ENCODE data around the gene SCAMP4.
A peak's percentile ranks its signal among the peaks of the same experiment; 100 is the strongest.

The SCAMP4 gene, protein sequence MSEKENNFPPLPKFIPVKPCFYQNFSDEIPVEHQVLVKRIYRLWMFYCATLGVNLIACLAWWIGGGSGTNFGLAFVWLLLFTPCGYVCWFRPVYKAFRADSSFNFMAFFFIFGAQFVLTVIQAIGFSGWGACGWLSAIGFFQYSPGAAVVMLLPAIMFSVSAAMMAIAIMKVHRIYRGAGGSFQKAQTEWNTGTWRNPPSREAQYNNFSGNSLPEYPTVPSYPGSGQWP

DNA sequence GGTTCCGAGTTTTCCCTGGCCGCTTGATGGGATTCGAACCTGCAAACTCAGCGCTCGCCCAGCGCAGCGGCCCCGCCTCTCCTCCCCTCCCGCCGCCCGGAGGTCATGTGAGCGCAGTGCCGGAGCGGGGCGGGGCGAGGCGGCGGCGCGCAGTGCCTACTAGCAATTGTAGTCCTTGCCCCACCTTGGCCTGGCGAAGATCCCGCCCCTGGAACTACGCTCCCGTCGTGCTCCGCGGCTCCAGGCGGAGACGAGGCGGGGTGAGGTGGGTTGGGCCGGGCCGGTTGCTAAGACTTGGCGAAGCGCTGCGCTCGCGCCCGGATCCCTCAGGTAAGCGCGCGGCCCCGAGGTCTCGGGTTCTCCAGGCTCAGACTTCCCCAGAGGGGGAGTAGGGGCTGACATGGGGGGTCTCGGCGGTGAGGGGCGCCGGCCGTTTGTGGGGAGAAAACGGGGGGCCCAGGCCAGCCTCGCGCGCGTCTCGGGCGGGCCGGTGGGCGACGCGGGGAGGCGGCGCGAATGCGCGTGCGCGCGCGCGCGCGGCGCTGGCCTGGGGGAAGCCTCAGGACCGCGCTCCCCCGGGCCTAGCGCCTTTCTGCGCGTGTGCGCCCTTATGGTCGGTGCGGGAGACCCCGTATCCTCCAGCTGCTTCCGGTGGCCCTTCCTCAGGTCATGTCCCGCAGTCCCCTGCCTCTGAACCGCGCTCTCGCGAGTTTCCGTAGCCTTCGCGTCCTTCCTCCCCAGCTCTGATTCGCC is at the start of gene SCAMP4, which contains the start of gene ADAT3:
SCAMP4 (plus strand) TSS at position 290 of the 753 bp plus-strand sequence. CDS start 9,621 bp downstream, outside the sequence.
ADAT3 (plus strand) TSS at position 290 of the 753 bp plus-strand sequence. CDS start 6,649 bp downstream, outside the sequence.
- H3K36me3 ChIP-seq (ENCODE audit: control insufficient read depth in 5 of 5, insufficient read depth in 5 of 5, low read length in 5 of 5) = peaks cover 0 to 3% (median 0%) of the 10 kb centered on the region in 5 donors
- peaks cover 2 to 43% (median 27%) of the 10 kb centered on the region in 5 donors for H3K4me1 ChIP-seq (ENCODE audit: control insufficient read depth in 5 of 5, insufficient read depth in 5 of 5, low read length in 5 of 5)
- peak within 1 kb of the TSS; percentile 69 to 81 (median 73) for H3K4me3 ChIP-seq (ENCODE audit: low read depth in 1 of 5, low read length in 5 of 5)
- H3K9me3 ChIP-seq (ENCODE audit: control insufficient read depth in 5 of 5, low read length in 5 of 5) = no peaks in the 10 kb centered on the region
- H3K27me3 ChIP-seq (ENCODE audit: control insufficient read depth in 5 of 5, insufficient read depth in 4 of 5, low read length in 5 of 5) = no peaks in the 10 kb centered on the region
- peak within 1 kb of the TSS in 4 of 5 donors; percentile 7 to 80 (median 24) for H3K9ac ChIP-seq (ENCODE audit: low read length in 5 of 5)
- H3K27ac ChIP-seq (ENCODE audit: low read depth, low read length) = peak within 1 kb of the TSS; percentile 55

DNA sequence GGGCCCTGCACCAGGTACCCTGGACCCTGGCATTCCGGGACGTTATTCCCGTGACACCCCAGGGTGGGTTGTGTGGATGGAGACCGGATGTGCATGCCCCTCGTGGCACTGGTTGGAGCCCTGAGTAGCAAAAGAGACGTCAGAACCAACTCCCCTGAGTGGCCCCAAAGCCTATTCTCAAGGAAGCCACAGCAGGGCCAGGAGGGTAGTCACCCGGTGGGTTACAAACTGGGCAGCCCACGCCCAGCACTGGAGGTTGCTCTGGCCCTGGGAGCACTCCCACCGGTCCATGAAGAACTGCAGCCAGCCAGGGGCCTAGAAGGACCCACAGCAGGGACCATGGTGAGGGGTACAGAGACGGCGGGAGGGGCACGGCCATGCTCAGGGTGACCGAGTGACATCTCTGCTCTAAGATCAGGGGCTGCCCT is 49.4 kb upstream of the SCAMP4 start:
- peak overlapping the region; percentile 45 to 68 (median 62) for H3K4me3 ChIP-seq (ENCODE audit: low read depth in 1 of 5, low read length in 5 of 5)

DNA sequence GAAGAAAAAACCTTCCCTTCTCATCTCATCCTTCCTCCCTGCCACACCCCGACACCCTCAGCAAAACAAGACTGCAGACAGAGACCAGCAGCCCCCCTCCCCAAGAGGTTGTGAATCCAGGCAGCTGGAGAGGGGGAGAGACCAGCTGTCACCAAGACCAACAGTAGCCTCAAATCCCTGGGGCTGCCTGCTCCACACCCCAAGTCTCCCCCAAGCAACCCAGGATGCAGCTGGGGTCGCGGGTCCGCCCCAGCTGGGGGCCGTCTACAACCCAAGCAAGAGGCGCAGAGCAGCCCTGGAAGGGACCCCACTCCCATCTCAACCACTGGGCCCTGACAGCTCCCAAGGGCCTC is 48.9 kb upstream of the SCAMP4 start:
- peak overlapping the region in 4 of 5 donors; percentile 45 to 68 (median 60) for H3K4me3 ChIP-seq (ENCODE audit: low read depth in 1 of 5, low read length in 5 of 5)
- peak overlapping the region; percentile 65 for H3K27ac ChIP-seq (ENCODE audit: low read depth, low read length)
- no peaks in the 10 kb centered on the region for H3K9me3 ChIP-seq (ENCODE audit: control insufficient read depth in 5 of 5, low read length in 5 of 5)
- H3K4me1 ChIP-seq (ENCODE audit: control insufficient read depth in 5 of 5, insufficient read depth in 5 of 5, low read length in 5 of 5) = peaks cover 0 to 79% (median 68%) of the 10 kb centered on the region in 5 donors
- peak overlapping the region; percentile 26 to 73 (median 60) for H3K9ac ChIP-seq (ENCODE audit: low read length in 5 of 5)
- peaks cover 0 to 18% (median 10%) of the 10 kb centered on the region in 5 donors for H3K27me3 ChIP-seq (ENCODE audit: control insufficient read depth in 5 of 5, insufficient read depth in 4 of 5, low read length in 5 of 5)
- no peaks in the 10 kb centered on the region for H3K36me3 ChIP-seq (ENCODE audit: control insufficient read depth in 5 of 5, insufficient read depth in 5 of 5, low read length in 5 of 5)

More for the DNA sequence above, 49.4 kb upstream of the SCAMP4 start:
- peaks cover 0 to 75% (median 63%) of the 10 kb centered on the region in 5 donors for H3K4me1 ChIP-seq (ENCODE audit: control insufficient read depth in 5 of 5, insufficient read depth in 5 of 5, low read length in 5 of 5)
- H3K27me3 ChIP-seq (ENCODE audit: control insufficient read depth in 5 of 5, insufficient read depth in 4 of 5, low read length in 5 of 5) = peaks cover 0 to 18% (median 10%) of the 10 kb centered on the region in 5 donors
- no peaks in the 10 kb centered on the region for H3K36me3 ChIP-seq (ENCODE audit: control insufficient read depth in 5 of 5, insufficient read depth in 5 of 5, low read length in 5 of 5)
- no peaks in the 10 kb centered on the region for H3K9me3 ChIP-seq (ENCODE audit: control insufficient read depth in 5 of 5, low read length in 5 of 5)
- peak overlapping the region; percentile 65 for H3K27ac ChIP-seq (ENCODE audit: low read depth, low read length)
- peak overlapping the region in 4 of 5 donors; percentile 26 to 73 (median 66) for H3K9ac ChIP-seq (ENCODE audit: low read length in 5 of 5)

DNA sequence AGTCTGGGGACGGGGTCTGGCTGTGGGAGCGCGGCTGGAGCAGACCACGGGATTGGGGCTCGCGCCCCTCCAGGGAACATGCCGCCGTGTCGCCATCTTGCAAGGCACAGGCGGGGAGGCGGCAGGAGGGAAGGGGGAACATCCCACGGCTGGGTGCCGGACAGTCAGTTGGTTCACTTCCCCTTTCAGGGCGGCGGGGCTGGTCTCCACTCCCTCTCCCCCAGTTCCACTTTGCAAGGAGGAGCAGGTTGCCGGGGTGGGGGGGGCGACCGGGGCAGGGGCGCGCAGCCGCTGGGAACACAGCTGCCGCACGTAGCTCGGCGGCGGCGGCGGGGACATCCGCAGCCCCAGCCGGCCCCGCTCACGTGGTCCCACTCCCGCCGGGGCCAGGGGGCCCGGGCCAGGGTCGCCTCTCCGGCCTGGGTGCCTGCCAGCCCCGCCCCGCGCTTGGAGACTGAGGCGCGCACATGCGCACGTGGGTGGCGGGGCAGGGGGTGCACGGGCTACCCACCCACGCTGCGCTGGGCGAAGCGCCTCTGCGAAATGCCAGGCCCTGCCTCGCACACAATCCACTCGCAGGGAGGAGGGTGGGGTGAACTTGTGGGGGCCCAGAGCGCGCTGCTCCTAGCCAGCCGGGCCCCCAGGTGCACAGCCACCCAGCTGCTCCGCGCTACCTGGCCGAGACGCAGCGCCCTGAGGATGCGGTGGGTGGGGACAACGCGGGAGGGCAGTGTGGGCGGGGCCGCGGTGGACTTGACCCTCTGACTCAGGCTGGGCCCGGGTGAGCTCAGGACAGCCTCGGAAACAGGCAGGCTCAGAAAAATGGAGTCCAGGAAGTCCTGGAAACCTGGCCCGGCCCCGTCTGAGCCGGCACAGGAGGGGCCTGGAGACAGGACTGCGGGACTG is 48.2 kb upstream of the SCAMP4 start:
- Histone ChIP-seq H3K4me3 (ENCODE audit: low read depth in 1 of 5, low read length in 5 of 5) (peak overlapping the region in 4 of 5 donors; percentile 58 to 68 (median 62)), H3K36me3 (ENCODE audit: control insufficient read depth in 5 of 5, insufficient read depth in 5 of 5, low read length in 5 of 5) (no peaks in the 10 kb centered on the region), H3K9me3 (ENCODE audit: control insufficient read depth in 5 of 5, low read length in 5 of 5) (no peaks in the 10 kb centered on the region), H3K27ac (ENCODE audit: low read depth, low read length) (peak overlapping the region; percentile 65), H3K9ac (ENCODE audit: low read length in 5 of 5) (peak overlapping the region in 4 of 5 donors; percentile 26 to 73 (median 66)), H3K4me1 (ENCODE audit: control insufficient read depth in 5 of 5, insufficient read depth in 5 of 5, low read length in 5 of 5) (peaks cover 0 to 86% (median 74%) of the 10 kb centered on the region in 5 donors), H3K27me3 (ENCODE audit: control insufficient read depth in 5 of 5, insufficient read depth in 4 of 5, low read length in 5 of 5) (peaks cover 0 to 18% (median 10%) of the 10 kb centered on the region in 5 donors)

DNA sequence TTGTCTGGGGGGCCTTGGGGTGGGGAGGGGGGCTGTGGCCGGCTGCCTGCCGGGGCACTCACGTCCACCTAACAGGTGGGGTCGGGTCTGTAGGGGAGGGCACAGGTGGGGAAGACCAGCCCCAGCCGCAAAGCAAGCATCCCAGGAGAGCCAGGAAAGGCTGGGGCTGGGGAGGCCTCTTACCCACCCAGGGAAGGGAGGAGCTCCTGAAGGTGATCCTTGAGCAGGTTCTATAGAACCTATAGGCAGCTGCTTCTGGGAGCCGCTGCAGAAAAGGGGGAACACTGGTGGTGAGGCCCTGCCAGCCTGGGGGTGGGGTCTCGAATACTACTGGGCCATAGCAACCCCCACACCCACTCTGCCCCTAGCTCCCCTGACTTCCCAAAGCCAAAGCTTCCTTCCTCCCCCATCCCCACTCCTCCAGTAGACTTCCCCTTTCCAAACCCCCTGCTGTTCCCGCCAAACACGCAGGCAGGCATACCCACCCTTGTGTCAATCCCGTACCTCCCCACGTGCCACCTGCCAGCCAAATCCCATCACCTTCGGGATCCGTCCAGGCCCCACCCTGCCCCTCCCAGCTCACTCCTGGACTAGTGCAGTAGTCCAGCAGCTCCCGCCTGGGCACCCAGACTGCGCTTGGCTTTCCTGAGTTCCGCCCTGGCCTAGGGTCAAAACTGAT is 47.4 kb upstream of the SCAMP4 start:
- H3K4me1 ChIP-seq (ENCODE audit: control insufficient read depth in 5 of 5, insufficient read depth in 5 of 5, low read length in 5 of 5) = peaks cover 0 to 91% (median 79%) of the 10 kb centered on the region in 5 donors
- peak overlapping the region; percentile 57 for H3K27ac ChIP-seq (ENCODE audit: low read depth, low read length)
- peaks cover 0 to 18% (median 10%) of the 10 kb centered on the region in 5 donors for H3K27me3 ChIP-seq (ENCODE audit: control insufficient read depth in 5 of 5, insufficient read depth in 4 of 5, low read length in 5 of 5)
- peak overlapping the region in 4 of 5 donors; percentile 6 to 68 (median 62) for H3K4me3 ChIP-seq (ENCODE audit: low read depth in 1 of 5, low read length in 5 of 5)
- H3K9ac ChIP-seq (ENCODE audit: low read length in 5 of 5) = peak overlapping the region in 1 of 5 donors; percentile 41
- H3K36me3 ChIP-seq (ENCODE audit: control insufficient read depth in 5 of 5, insufficient read depth in 5 of 5, low read length in 5 of 5) = no peaks in the 10 kb centered on the region
- H3K9me3 ChIP-seq (ENCODE audit: control insufficient read depth in 5 of 5, low read length in 5 of 5) = no peaks in the 10 kb centered on the region

DNA sequence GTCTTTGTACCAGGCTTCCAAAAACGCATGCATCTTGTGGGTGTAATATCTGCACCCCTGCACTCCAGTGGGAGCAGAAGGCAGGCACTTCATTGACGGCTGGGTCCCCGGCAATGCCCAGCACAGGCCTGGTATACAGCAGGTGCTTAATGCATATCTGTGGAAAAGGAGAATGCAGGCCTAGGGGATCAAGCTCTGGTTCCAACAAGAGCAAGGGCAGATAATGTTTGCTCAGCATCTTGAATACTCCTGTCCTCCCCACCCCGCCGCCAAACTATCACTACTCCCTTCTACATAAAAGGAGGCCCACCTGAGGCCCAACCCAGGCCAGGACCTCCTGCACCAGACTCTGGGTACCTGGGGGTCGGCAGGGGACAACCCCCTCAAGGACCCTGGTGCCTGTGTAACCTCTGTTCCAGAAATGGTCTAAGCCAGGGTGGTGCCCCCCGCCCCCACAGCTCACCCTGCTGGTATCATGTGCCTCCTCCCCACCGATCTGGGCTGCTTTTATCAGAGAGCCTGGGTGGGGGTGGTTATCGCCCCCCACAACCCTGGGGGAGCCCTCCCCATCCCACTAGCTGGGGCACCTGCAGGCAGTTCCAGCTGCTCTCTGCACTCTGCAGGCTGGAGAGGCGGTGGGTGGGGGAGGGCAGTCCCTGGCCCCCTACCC is 46.7 kb upstream of the SCAMP4 start:
- H3K36me3 ChIP-seq (ENCODE audit: control insufficient read depth in 5 of 5, insufficient read depth in 5 of 5, low read length in 5 of 5) = no peaks in the 10 kb centered on the region
- H3K9me3 ChIP-seq (ENCODE audit: control insufficient read depth in 5 of 5, low read length in 5 of 5) = no peaks in the 10 kb centered on the region
- H3K9ac ChIP-seq (ENCODE audit: low read length in 5 of 5) = no peak overlapping the region
- peak overlapping the region in 1 of 5 donors; percentile 68 for H3K4me3 ChIP-seq (ENCODE audit: low read depth in 1 of 5, low read length in 5 of 5)
- H3K4me1 ChIP-seq (ENCODE audit: control insufficient read depth in 5 of 5, insufficient read depth in 5 of 5, low read length in 5 of 5) = peaks cover 0 to 83% (median 77%) of the 10 kb centered on the region in 5 donors
- peaks cover 0 to 18% (median 10%) of the 10 kb centered on the region in 5 donors for H3K27me3 ChIP-seq (ENCODE audit: control insufficient read depth in 5 of 5, insufficient read depth in 4 of 5, low read length in 5 of 5)
- no peak overlapping the region for H3K27ac ChIP-seq (ENCODE audit: low read depth, low read length)

DNA sequence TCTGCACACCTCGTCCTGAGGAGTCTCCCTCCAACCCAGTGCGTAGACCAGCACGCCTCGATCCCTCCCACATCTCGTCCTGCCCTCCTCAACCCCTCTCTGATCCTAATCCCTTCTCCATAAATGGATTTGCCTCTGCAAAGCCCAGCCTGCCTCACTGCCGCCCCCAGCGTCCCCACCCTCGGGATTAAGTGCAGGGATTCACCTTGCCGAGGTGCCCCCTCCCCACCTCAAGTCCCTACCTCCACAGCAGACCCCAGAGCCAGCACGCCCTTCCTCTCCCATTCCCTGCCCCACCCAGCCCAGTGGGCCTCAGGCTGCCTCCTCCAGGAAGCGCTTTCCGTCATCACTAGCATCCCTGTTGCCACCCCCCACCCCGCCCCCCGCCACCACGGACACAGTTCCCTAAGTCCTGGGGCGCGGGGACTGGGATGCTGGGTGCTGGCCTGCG is 45.8 kb upstream of the SCAMP4 start:
- H3K4me1 ChIP-seq (ENCODE audit: control insufficient read depth in 5 of 5, insufficient read depth in 5 of 5, low read length in 5 of 5) = peaks cover 0 to 80% (median 72%) of the 10 kb centered on the region in 5 donors
- H3K27me3 ChIP-seq (ENCODE audit: control insufficient read depth in 5 of 5, insufficient read depth in 4 of 5, low read length in 5 of 5) = peaks cover 0 to 18% (median 10%) of the 10 kb centered on the region in 5 donors

DNA sequence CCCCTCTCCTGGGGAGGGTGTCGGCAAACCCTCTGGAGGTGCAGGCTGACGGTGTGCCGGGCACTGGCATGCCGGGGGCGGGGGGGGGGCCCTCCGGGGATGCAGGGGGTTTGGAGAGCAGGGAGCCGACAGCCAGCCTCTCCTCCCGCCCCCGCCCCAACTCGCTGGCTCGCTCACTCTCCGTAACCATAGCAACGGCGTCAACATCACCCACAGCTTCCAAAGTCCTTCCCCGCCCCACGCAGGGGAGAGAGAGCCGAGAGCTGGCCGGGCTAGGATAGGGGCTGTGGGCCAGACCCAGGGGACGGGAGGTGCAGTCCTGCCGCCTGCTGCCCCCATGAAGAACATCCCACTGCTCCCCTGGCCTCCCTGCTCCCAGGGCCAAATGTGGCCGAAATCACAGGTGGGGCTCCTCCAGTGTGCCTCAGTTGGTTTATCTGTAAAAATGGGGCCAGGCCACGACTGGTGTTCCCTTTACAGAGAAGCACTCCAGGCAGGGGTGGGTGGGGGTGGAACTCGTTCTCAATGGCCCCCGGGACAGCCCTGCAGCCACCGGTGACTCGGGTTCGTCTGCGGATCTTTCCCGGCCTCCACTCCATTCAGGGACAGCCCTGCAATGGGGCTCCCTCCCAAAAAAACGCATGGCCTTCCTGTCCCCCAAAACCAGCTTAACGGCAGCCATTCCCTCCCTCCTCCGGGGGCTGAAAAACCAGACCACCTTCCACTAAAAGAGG is 45.0 kb upstream of the SCAMP4 start:
- Histone ChIP-seq H3K36me3 (ENCODE audit: control insufficient read depth in 5 of 5, insufficient read depth in 5 of 5, low read length in 5 of 5) (no peaks in the 10 kb centered on the region), H3K9me3 (ENCODE audit: control insufficient read depth in 5 of 5, low read length in 5 of 5) (no peaks in the 10 kb centered on the region), H3K9ac (ENCODE audit: low read length in 5 of 5) (no peak overlapping the region), H3K4me3 (ENCODE audit: low read depth in 1 of 5, low read length in 5 of 5) (peak overlapping the region in 1 of 5 donors; percentile 28), H3K27me3 (ENCODE audit: control insufficient read depth in 5 of 5, insufficient read depth in 4 of 5, low read length in 5 of 5) (peaks cover 0 to 18% (median 10%) of the 10 kb centered on the region in 5 donors), H3K27ac (ENCODE audit: low read depth, low read length) (no peak overlapping the region), H3K4me1 (ENCODE audit: control insufficient read depth in 5 of 5, insufficient read depth in 5 of 5, low read length in 5 of 5) (peaks cover 0 to 80% (median 69%) of the 10 kb centered on the region in 5 donors)

More for the DNA sequence above, 45.8 kb upstream of the SCAMP4 start:
- Histone ChIP-seq H3K27ac (ENCODE audit: low read depth, low read length) (no peak overlapping the region), H3K9me3 (ENCODE audit: control insufficient read depth in 5 of 5, low read length in 5 of 5) (no peaks in the 10 kb centered on the region), H3K4me3 (ENCODE audit: low read depth in 1 of 5, low read length in 5 of 5) (no peak overlapping the region), H3K36me3 (ENCODE audit: control insufficient read depth in 5 of 5, insufficient read depth in 5 of 5, low read length in 5 of 5) (no peaks in the 10 kb centered on the region), H3K9ac (ENCODE audit: low read length in 5 of 5) (no peak overlapping the region)
